ENCODE data around the gene FBXW8.
"Not testable (repeated sequence)": the region's sequence is repeated elsewhere in the genome, so short reads cannot be mapped to it uniquely, and the experiment has no call there.

Gene FBXW8

DNA sequence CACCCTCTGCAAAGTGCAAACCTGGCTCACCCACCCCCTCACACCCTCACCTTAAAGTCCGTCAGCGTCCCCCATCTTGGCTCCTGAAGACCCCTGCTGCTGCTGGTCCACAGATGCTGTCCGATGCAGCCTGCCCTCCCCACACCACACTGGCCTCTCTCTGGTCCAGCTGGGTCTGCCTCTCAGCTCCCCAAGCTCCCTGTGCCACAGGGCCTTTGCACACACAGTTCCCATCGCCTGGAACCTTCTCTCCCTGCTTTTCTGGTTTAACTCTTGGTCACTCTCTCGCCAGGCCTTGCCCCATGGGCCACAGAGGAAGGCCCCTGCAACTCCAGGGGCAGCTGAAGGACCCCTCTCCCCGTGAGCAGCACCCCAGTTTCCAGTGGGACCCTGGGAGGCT, 143.5 kb downstream of the FBXW8 start:
- no peak overlapping the region for H3K4me2 ChIP-seq (ENCODE audit: low read depth, low read length)
- H3K4me1 ChIP-seq (ENCODE audit: low read length), result no peaks in the 10 kb centered on the region
- no peaks in the 10 kb centered on the region for H3K27me3 ChIP-seq (replicated peaks; ENCODE audit: insufficient read depth, low read length)
- no peak overlapping the region for H3K9ac ChIP-seq (ENCODE audit: low read length)
- TF ChIP-seq EZH2 (optimal IDR thresholded peaks at IDR 0.05; ENCODE audit: low read depth, low read length), result no peak
- no peak for TF ChIP-seq CTCF (IDR thresholded peaks at IDR 0.05; ENCODE audit: low read length)
- TF ChIP-seq EZH2phosphoT487 (IDR thresholded peaks at IDR 0.05; ENCODE audit: low read length), result no peak
- no peak overlapping the region for H3K27ac ChIP-seq (ENCODE audit: low read length)
- H3F3A ChIP-seq (ENCODE audit: insufficient read depth, low read length), result no peaks in the 10 kb centered on the region
- no peak for DNase-seq
- H2AFZ ChIP-seq (ENCODE audit: low read length), result no peak overlapping the region
- H3K79me2 ChIP-seq (ENCODE audit: low read length), result no peaks in the 10 kb centered on the region
- no peaks in the 10 kb centered on the region for H3K36me3 ChIP-seq (replicated peaks; ENCODE audit: insufficient read depth, low read length)
- H3K9me2 ChIP-seq (replicated peaks; ENCODE audit: insufficient read depth, low read length), result no peaks in the 10 kb centered on the region
- H4K20me1 ChIP-seq (ENCODE audit: insufficient read depth, low read length), result no peaks in the 10 kb centered on the region
- no peak overlapping the region for H3K4me3 ChIP-seq (ENCODE audit: low read length)
- H3K9me3 ChIP-seq (replicated peaks; ENCODE audit: insufficient read depth, low read length), result no peaks in the 10 kb centered on the region

- not testable (repeated sequence) for H3K4me3 ChIP-seq (ENCODE audit: low read length); H3K27me3 ChIP-seq (replicated peaks; ENCODE audit: insufficient read depth, low read length); H3F3A ChIP-seq (ENCODE audit: insufficient read depth, low read length); H4K20me1 ChIP-seq (ENCODE audit: insufficient read depth, low read length); H3K4me2 ChIP-seq (ENCODE audit: low read depth, low read length); H3K9ac ChIP-seq (ENCODE audit: low read length); H2AFZ ChIP-seq (ENCODE audit: low read length); H3K4me1 ChIP-seq (ENCODE audit: low read length); H3K79me2 ChIP-seq (ENCODE audit: low read length); H3K27ac ChIP-seq (ENCODE audit: low read length); H3K9me2 ChIP-seq (replicated peaks; ENCODE audit: insufficient read depth, low read length); H3K9me3 ChIP-seq (replicated peaks; ENCODE audit: insufficient read depth, low read length); DNase-seq; H3K36me3 ChIP-seq (replicated peaks; ENCODE audit: insufficient read depth, low read length)
These were observed 146.9 kb downstream of the FBXW8 start for GRCh38 chr12:117057626-117058025.

DNA sequence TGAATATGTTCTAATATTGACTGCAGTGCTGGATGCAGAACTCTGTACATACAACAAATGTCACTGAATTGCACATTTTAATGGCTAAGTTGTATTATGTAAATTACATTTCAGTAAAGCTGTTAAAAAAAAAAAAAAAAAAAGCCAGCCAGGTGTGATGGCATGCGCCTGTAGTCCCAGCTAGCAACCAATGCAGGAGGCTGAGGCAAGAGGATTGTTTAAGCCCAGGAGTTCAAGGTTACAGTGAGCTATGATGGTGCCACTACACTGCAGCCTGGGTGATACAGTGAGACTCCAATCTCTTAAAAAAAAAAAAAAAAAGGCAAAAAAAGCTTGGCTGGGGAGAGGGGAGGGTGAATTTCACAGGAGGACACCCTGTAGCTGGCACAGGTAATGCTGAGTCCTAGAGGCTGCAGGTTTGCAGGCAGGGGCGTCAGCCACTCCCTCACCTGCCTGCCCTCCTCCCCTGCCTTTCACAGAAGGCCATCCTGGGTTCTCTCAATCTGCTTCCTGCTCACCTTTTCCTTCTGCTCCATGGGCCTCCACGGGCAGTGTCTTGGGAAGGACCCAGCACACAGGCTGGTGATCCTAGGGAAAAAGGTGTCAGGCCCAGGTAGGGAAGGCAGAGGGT, 147.8 kb downstream of the FBXW8 start:
- DNase-seq, result no peak
- H3K9me3 ChIP-seq (replicated peaks; ENCODE audit: insufficient read depth, low read length), result no peaks in the 10 kb centered on the region
- H3K9me2 ChIP-seq (replicated peaks; ENCODE audit: insufficient read depth, low read length), result no peaks in the 10 kb centered on the region
- H3K4me2 ChIP-seq (ENCODE audit: low read depth, low read length), result no peak overlapping the region
- H3K9ac ChIP-seq (ENCODE audit: low read length), result no peak overlapping the region
- no peaks in the 10 kb centered on the region for H3K27me3 ChIP-seq (replicated peaks; ENCODE audit: insufficient read depth, low read length)
- no peaks in the 10 kb centered on the region for H3K36me3 ChIP-seq (replicated peaks; ENCODE audit: insufficient read depth, low read length)
- no peaks in the 10 kb centered on the region for H3K79me2 ChIP-seq (ENCODE audit: low read length)
- no peaks in the 10 kb centered on the region for H3K4me1 ChIP-seq (ENCODE audit: low read length)
- no peaks in the 10 kb centered on the region for H3F3A ChIP-seq (ENCODE audit: insufficient read depth, low read length)
- TF ChIP-seq CTCF (IDR thresholded peaks at IDR 0.05; ENCODE audit: low read length) (no peak), EZH2 (optimal IDR thresholded peaks at IDR 0.05; ENCODE audit: low read depth, low read length) (no peak), EZH2phosphoT487 (IDR thresholded peaks at IDR 0.05; ENCODE audit: low read length) (no peak)
- H3K27ac ChIP-seq (ENCODE audit: low read length), result no peak overlapping the region
- no peak overlapping the region for H3K4me3 ChIP-seq (ENCODE audit: low read length)
- H2AFZ ChIP-seq (ENCODE audit: low read length), result no peak overlapping the region
- H4K20me1 ChIP-seq (ENCODE audit: insufficient read depth, low read length), result no peaks in the 10 kb centered on the region

- H3K36me3 ChIP-seq (replicated peaks; ENCODE audit: insufficient read depth, low read length), result no peaks in the 10 kb centered on the region
- H4K20me1 ChIP-seq (ENCODE audit: insufficient read depth, low read length), result no peaks in the 10 kb centered on the region
- no peaks in the 10 kb centered on the region for H3F3A ChIP-seq (ENCODE audit: insufficient read depth, low read length)
- H3K79me2 ChIP-seq (ENCODE audit: low read length), result no peaks in the 10 kb centered on the region
- no peak for DNase-seq
- H3K4me3 ChIP-seq (ENCODE audit: low read length), result no peak overlapping the region
- TF ChIP-seq EZH2phosphoT487 (IDR thresholded peaks at IDR 0.05; ENCODE audit: low read length) (no peak), CTCF (IDR thresholded peaks at IDR 0.05; ENCODE audit: low read length) (no peak), EZH2 (optimal IDR thresholded peaks at IDR 0.05; ENCODE audit: low read depth, low read length) (no peak)
- no peak overlapping the region for H3K9ac ChIP-seq (ENCODE audit: low read length)
- no peak overlapping the region for H3K4me2 ChIP-seq (ENCODE audit: low read depth, low read length)
- H3K27me3 ChIP-seq (replicated peaks; ENCODE audit: insufficient read depth, low read length), result no peaks in the 10 kb centered on the region
- H3K4me1 ChIP-seq (ENCODE audit: low read length), result no peaks in the 10 kb centered on the region
- H2AFZ ChIP-seq (ENCODE audit: low read length), result no peak overlapping the region
- no peaks in the 10 kb centered on the region for H3K9me2 ChIP-seq (replicated peaks; ENCODE audit: insufficient read depth, low read length)
- H3K9me3 ChIP-seq (replicated peaks; ENCODE audit: insufficient read depth, low read length), result no peaks in the 10 kb centered on the region
- H3K27ac ChIP-seq (ENCODE audit: low read length), result no peak overlapping the region
These were observed 148.4 kb downstream of the FBXW8 start for GRCh38 chr12:117059156-117059555.

Data from MM.1S (cell line).